ES-I3 (cell line): Measurements from ENCODE around the gene LAMC1.

Experiments
- H3K36me3 ChIP-seq: 2 replicates; pipeline ENCODE4 v1.6.1; 2013; ENCODE audit warnings: mild to moderate bottlenecking, low read length, control low read depth, moderate library complexity; ENCODE audit not compliant: insufficient read depth
- H3K4me1 ChIP-seq: 2 replicates; pipeline ENCODE4 v1.6.1; 2013; ENCODE audit warnings: mild to moderate bottlenecking, control low read depth, low read length; ENCODE audit not compliant: insufficient read depth
- H3K9ac ChIP-seq: 2 replicates; pipeline ENCODE4 v1.6.1; 2013; ENCODE audit warnings: low read depth, mild to moderate bottlenecking, low read length, moderate library complexity
- H3K9me3 ChIP-seq: 2 replicates; pipeline ENCODE4 v1.6.1; 2013; ENCODE audit warnings: mild to moderate bottlenecking, low read length, moderate library complexity; ENCODE audit not compliant: control insufficient read depth, insufficient read depth

The LAMC1 gene

GRCh38 chr1:183023146-183023600 lies at the start of gene LAMC1:
LAMC1 (plus strand) TSS chr1:183023420; CDS start chr1:183023717, 297 bp downstream.
- peaks cover 21% of the 10 kb centered on the region for H3K4me1 ChIP-seq
- peak within 1 kb of the TSS; percentile 92 for H3K9ac ChIP-seq
- no peaks in the 10 kb centered on the region for H3K36me3 ChIP-seq
- no peaks in the 10 kb centered on the region for H3K9me3 ChIP-seq

DNA sequence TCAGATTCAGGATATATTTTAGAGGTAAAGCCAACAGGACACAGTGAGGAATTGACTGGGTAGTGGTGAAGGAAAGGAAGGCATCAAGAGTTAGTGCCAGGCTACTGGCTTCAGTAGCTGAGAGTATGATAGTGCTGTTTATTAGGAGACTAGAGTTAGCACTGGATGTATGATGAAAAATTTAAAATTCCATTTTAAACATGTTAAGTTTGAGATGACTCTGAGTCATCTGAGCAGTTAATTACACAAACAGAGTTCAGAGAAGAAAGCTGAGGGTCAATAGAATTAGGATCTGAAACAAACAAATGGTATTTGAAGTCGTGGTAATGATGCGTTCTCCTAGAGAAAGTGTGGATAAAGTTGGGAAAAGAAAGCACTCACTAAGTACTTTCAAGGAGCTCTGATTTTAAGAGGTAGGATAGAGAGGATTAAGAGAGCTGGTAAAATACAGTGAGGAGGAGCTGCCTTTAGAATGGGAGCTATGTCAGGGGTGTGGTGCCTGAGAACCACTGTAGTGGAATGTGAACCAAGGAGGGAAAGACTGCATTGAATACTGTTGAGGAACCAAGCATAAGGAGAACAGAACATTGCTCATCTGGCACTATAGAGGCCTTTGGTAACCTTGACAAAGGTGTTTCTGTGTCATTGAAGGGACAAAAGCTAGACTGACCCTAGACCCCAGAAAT lies 48.6 kb upstream of the LAMC1 start:
- no peaks in the 10 kb centered on the region for H3K36me3 ChIP-seq
- H3K9ac ChIP-seq, result no peak overlapping the region
- H3K4me1 ChIP-seq, result no peaks in the 10 kb centered on the region
- H3K9me3 ChIP-seq, result no peaks in the 10 kb centered on the region

DNA sequence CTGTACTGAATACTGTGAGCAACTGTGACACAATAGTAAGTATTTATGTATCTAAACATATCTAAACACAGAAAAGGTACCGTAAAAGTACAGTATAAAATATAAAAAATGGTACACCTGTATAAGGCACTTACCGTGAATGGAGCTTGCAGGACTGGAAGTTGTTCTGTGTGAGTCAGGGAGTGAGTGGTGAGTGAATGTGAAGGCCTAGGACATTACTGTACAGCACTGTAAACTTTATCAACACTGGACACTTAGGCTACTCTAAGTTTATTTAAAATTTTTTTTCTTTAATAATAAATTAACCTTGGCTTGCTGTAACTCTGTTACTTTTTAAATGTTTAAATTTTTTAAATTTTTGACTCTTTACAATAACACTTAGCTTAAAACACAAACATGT lies 45.7 kb upstream of the LAMC1 start:
- Histone ChIP-seq H3K36me3 (no peaks in the 10 kb centered on the region), H3K9ac (no peak overlapping the region), H3K4me1 (no peaks in the 10 kb centered on the region), H3K9me3 (no peaks in the 10 kb centered on the region)

DNA sequence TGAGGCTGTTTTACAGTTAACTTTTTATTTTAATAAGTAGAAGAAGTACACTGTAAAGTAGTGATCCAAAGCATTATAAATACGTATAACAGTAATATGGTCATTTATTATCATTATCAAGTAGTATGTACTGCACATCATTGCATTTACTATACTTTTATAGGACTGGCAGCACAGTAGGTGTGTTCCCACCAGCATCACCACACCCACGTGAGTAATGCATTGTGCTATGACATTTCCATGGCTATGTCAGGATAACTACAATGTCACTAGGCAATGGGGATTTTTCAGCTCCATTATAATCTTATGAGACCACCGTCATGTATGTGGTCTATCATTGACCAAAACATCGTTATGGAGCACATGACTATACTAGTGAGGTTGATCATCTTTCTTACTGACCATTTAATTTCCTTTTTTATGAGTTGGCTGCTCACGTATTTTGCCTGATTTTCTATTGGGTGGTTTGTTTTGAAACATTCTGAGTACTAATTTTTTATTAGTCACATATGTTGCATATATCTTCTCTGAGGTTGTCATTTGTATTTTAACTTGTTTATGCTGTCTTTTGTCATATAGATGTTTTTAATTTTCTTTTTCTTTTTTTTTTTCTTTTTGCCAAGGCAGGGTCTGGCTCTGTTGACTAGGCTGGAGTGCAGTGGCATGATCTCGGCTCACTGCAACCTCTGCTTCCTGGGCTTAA lies 44.9 kb upstream of the LAMC1 start:
- H3K4me1 ChIP-seq, result no peaks in the 10 kb centered on the region
- H3K9ac ChIP-seq, result no peak overlapping the region
- no peaks in the 10 kb centered on the region for H3K36me3 ChIP-seq
- no peaks in the 10 kb centered on the region for H3K9me3 ChIP-seq

- Histone ChIP-seq H3K9ac (no peak overlapping the region), H3K9me3 (no peaks in the 10 kb centered on the region), H3K4me1 (no peaks in the 10 kb centered on the region), H3K36me3 (no peaks in the 10 kb centered on the region)
Observed at GRCh38 chr1:182984138-182984537, 39.1 kb upstream of the LAMC1 start.

DNA sequence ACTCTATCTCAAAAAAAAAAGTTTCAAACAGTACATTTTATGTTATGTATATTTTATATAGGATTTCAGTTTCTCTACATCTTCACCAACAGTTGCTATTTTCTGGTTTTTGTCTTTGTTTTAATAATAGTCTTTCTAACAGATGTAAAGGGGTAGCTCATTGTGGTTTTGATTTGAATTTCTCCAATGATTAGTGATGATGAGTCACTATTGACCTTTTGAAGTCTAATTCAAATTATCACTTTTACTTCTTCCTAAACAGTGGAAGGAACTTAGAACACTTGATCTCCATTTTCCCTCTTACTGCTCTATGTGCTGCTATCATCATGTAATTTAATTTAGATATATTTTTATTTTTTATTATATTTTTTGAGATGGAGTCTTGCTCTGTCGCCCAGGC lies 38.6 kb upstream of the LAMC1 start:
- Histone ChIP-seq H3K36me3 (no peaks in the 10 kb centered on the region), H3K9me3 (no peaks in the 10 kb centered on the region), H3K9ac (no peak overlapping the region), H3K4me1 (no peaks in the 10 kb centered on the region)

DNA sequence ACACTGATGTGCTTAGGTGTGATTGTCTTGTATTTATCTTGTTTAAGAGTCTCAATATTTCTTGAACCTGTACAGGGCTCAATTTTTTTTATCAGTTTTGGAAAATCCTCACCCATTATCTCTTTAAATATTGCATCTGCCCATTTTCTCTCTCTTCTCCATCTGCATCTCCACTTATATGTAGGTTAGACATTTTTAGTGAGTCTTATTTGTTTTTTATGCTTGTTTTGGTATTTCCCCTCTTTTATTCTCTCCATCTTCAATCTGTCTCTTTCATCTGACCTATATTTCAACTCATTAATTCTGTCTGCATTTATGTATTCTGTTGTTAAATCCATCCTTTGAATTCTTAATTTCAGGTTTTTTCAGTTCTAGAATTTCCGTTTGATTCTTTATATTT lies 37.3 kb upstream of the LAMC1 start:
- Histone ChIP-seq H3K4me1 (0 out of 2 replicates have a peak, but pooled peaks cover 5% of the 10 kb centered on the region), H3K36me3 (no peaks in the 10 kb centered on the region), H3K9me3 (no peaks in the 10 kb centered on the region), H3K9ac (no peak overlapping the region)

- H3K9ac ChIP-seq, result no peak overlapping the region
- H3K4me1 ChIP-seq, result 0 out of 2 replicates have a peak, but pooled peaks cover 5% of the 10 kb centered on the region
- no peaks in the 10 kb centered on the region for H3K36me3 ChIP-seq
- H3K9me3 ChIP-seq, result no peaks in the 10 kb centered on the region
Observed at GRCh38 chr1:182990413-182991144, 32.6 kb upstream of the LAMC1 start.

DNA sequence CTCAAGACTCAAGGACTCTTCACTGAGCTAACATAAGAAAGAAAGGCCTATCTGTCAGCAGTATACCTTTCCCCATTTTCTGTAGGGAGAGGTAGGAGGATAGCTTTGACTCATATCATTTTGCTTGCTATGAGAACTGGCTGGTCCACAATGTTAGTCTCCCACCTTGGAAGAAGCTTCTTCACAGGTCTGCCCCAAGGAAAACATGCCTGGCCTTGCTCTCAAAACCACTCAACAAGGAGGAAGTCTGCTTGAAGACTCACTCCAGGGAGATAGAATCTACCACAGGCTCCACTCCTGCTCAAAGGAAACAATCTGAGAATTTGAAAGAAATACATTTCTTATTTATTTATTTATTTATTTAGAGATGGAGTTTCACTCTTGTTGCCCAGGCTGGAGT lies 29.5 kb upstream of the LAMC1 start:
- no peaks in the 10 kb centered on the region for H3K9me3 ChIP-seq

GRCh38 chr1:182995894-182996293 lies 27.3 kb upstream of the LAMC1 start:
- Histone ChIP-seq H3K4me1 (no peaks in the 10 kb centered on the region), H3K9ac (no peak overlapping the region), H3K9me3 (no peaks in the 10 kb centered on the region), H3K36me3 (no peaks in the 10 kb centered on the region)

More for the DNA sequence above, 29.5 kb upstream of the LAMC1 start:
- Histone ChIP-seq H3K4me1 (0 out of 2 replicates have a peak, but pooled peaks cover 5% of the 10 kb centered on the region), H3K36me3 (no peaks in the 10 kb centered on the region), H3K9ac (no peak overlapping the region)

DNA sequence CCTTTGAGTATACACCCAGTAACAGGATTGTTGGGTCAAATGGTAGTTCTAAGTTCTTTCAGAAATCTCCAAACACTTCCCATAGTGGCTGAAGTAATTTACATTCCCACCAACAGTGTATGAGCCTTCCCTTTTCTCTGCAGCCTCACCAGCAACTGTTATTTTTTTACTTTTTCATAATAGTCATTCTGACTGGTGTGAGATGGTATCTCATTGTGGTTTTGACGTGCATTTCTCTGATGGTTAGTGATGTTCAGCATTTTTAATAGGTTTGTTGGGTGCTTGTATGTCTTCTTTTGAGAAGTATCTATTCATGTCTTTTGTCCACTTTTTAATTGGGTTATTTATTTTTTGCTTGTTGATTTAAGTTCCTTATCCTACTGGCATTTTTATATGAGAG lies 26.4 kb upstream of the LAMC1 start:
- H3K9me3 ChIP-seq, result no peaks in the 10 kb centered on the region
- no peaks in the 10 kb centered on the region for H3K4me1 ChIP-seq
- H3K9ac ChIP-seq, result no peak overlapping the region
- no peaks in the 10 kb centered on the region for H3K36me3 ChIP-seq

GRCh38 chr1:182998482-182998881 lies 24.7 kb upstream of the LAMC1 start:
- Histone ChIP-seq H3K36me3 (no peaks in the 10 kb centered on the region), H3K9ac (no peak overlapping the region), H3K9me3 (no peaks in the 10 kb centered on the region), H3K4me1 (no peaks in the 10 kb centered on the region)

GRCh38 chr1:183000167-183000962 lies 22.9 kb upstream of the LAMC1 start:
- no peaks in the 10 kb centered on the region for H3K9me3 ChIP-seq
- H3K9ac ChIP-seq, result no peak overlapping the region
- no peaks in the 10 kb centered on the region for H3K4me1 ChIP-seq

DNA sequence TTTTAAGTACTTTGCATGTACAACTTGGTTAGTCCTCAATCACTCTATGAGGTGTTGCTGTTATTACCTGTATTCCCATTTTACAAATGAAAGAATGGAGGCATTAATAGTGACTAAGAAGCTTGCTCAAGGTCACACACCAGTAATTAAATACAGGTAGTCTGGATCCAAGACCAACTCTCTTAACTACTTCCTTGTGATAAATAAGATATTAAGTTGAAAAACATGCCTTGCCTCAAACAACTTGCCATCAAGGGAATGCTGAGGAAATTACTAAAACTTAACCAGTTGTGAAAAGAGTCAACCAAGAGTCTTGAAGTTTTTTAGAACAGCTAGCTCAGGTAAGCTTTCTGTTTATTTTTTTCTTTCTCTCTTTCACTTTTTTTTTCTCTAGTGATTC lies 21.0 kb upstream of the LAMC1 start:
- Histone ChIP-seq H3K4me1 (no peaks in the 10 kb centered on the region), H3K36me3 (no peaks in the 10 kb centered on the region), H3K9me3 (no peaks in the 10 kb centered on the region), H3K9ac (no peak overlapping the region)

More at GRCh38 chr1:183000167-183000962, 22.9 kb upstream of the LAMC1 start:
- no peaks in the 10 kb centered on the region for H3K36me3 ChIP-seq
